ENCODE measurements around the gene TRIM32. TPM values are rescaled to one million over a fixed set of nuclear protein-coding genes. Genes with fewer than 3 reads are reported as not detected.

The TRIM32 gene
- total and polyA plus RNA-seq, 2 of the 13 experiments (the other 11 are each of a cell fraction or from before 2014, with no cell fraction given), result 6.5 to 7.7 TPM

- TF ChIP-seq HIVEP1 (CRISPR knock-in tag; IDR thresholded peaks at IDR 0.05) (0 out of 2 replicates have a peak, but pooled peaks have one; percentile 21), ZFP41 (CRISPR knock-in tag; IDR thresholded peaks at IDR 0.05; ENCODE audit: borderline replicate concordance) (no peak), ZFP91 (CRISPR knock-in tag; IDR thresholded peaks at IDR 0.05; ENCODE audit: borderline replicate concordance) (peak; percentile 13; the same call in 1 of the 2 replicates), HDAC2 (CRISPR knock-in tag; IDR thresholded peaks at IDR 0.05) (0 out of 2 replicates have a peak, but pooled peaks have one; percentile 51), DBP (CRISPR knock-in tag; IDR thresholded peaks at IDR 0.05; ENCODE audit: not compliant biosample characterization) (no peak), SMC3 (IDR thresholded peaks at IDR 0.05; ENCODE audit: low read length) (no peak), CBX5 (CRISPR knock-in tag; IDR thresholded peaks at IDR 0.05; ENCODE audit: borderline replicate concordance) (0 out of 2 replicates have a peak, but pooled peaks have one; percentile 7), ZNF629 (CRISPR knock-in tag; conservative IDR thresholded peaks at IDR 0.05) (peak; percentile 98), ZNF260 (CRISPR knock-in tag; IDR thresholded peaks at IDR 0.05; ENCODE audit: borderline replicate concordance, low read depth) (no peak), HMGA1 (CRISPR knock-in tag; conservative IDR thresholded peaks at IDR 0.05) (0 out of 2 replicates have a peak, but pooled peaks have one; percentile 60), ZNF747 (CRISPR knock-in tag; IDR thresholded peaks at IDR 0.05; ENCODE audit: borderline replicate concordance) (no peak), ZNF512B (CRISPR knock-in tag; IDR thresholded peaks at IDR 0.05; ENCODE audit: borderline replicate concordance) (peak; percentile 68; the same call in 1 of the 2 replicates), ZFAT (CRISPR knock-in tag; conservative IDR thresholded peaks at IDR 0.05) (no peak), PAWR (CRISPR knock-in tag; IDR thresholded peaks at IDR 0.05; ENCODE audit: borderline replicate concordance) (no peak), MAFK (conservative IDR thresholded peaks at IDR 0.05 in 1 of 2, IDR thresholded peaks at IDR 0.05 in 1 of 2; ENCODE audit: low read length in 2 of 2) (0 out of 4 replicates have a peak, but pooled peaks have one; percentile 4 to 9), ZNF781 (CRISPR knock-in tag; IDR thresholded peaks at IDR 0.05; ENCODE audit: borderline replicate concordance, not compliant biosample characterization) (peak; percentile 91), ZNF142 (CRISPR knock-in tag; IDR thresholded peaks at IDR 0.05) (peak; percentile 10; the same call in 1 of the 2 replicates), HNRNPUL1 (IDR thresholded peaks at IDR 0.05; ENCODE audit: low read depth, low read length) (no peak)
Observed at GRCh38 chr9:116686693-116687073, 422 bp upstream of the TRIM32 start (continued).
